K562 (cell line): ENCODE results near the gene MARCHF7. TPM values are rescaled to one million over a fixed set of nuclear protein-coding genes. Genes with fewer than 3 reads are reported as not detected.
A peak's percentile ranks its signal among the peaks of the same experiment; 100 is the strongest.

Source experiments
- CHD7 ChIP-seq: fragments of 200-600 bp; sonication (generic); IDR thresholded peaks from one replicate; pipeline ENCODE4 v1.6.1; 2012; ENCODE audit warnings: mild to moderate bottlenecking, low read depth, low read length, inconsistent platforms
- HEY1 ChIP-seq: fragments of 250-450 bp; sonication (Bioruptor Pico); IDR thresholded peaks from 2 replicates; pipeline ENCODE4 v1.5.0; 2020; ENCODE audit warnings: mild to moderate bottlenecking, moderate library complexity, borderline replicate concordance
- MXI1 ChIP-seq: IDR thresholded peaks from 2 replicates; pipeline ENCODE4 v1.6.1; 2011; ENCODE audit warnings: low read depth, mild to moderate bottlenecking, improper control_type of control experiment, low read length
- POLR2AphosphoS5 ChIP-seq: IDR thresholded peaks from 2 replicates; pipeline ENCODE4 v1.6.1; 2011; ENCODE audit warnings: mild to moderate bottlenecking, low read depth, low read length, moderate library complexity; ENCODE audit not compliant: control insufficient read depth, insufficient read depth
- RAD51 ChIP-seq: fragments of 450-650 bp; IDR thresholded peaks from 2 replicates; pipeline ENCODE4 v1.7.1; 2016; ENCODE audit warnings: low read depth, mild to moderate bottlenecking, borderline replicate concordance
- SIX5 ChIP-seq, 2 experiments: IDR thresholded peaks; 2 replicates each; pipeline ENCODE4 v1.6.1; 2011; ENCODE audit warnings: low read length in 2 of 2, borderline replicate concordance in 1 of 2, low read depth in 1 of 2, mild to moderate bottlenecking in 1 of 2, moderate library complexity in 1 of 2; ENCODE audit not compliant: insufficient read depth in 1 of 2
- SNAPC5 ChIP-seq: fragments of 250-450 bp; sonication (Bioruptor Pico); IDR thresholded peaks from 2 replicates; pipeline ENCODE4 v1.8.0; 2021; ENCODE audit warnings: moderate library complexity, mild to moderate bottlenecking, inconsistent platforms
- ZNF311 ChIP-seq: fragments of 250-450 bp; sonication (Bioruptor Pico); IDR thresholded peaks from 2 replicates; pipeline ENCODE4 v1.4.0; 2020; ENCODE audit warnings: mild to moderate bottlenecking, moderate library complexity
- polyA plus RNA-seq, 8 experiments: library from polyadenylated mRNA; depleted of rRNA in 4 of 8; stranded (reverse) in 5 of 8; unstranded in 3 of 8; fragments of >200 nt; fragmentation: Nextera tagmentation in 2 of 8; fragmentation: Illumina TruSeq in 1 of 8; extraction: Ambion mirVana in 2 of 8; extraction: Trizol in 1 of 8; gene quantifications; 2 replicates each; pipeline versions ENCODE4 v1.2.1 to v1.2.3, GENCODE V29; 2011 to 2014; ENCODE audit warnings: inconsistent platforms in 1 of 8, missing spikeins in 1 of 8
- total RNA-seq, 7 experiments: library from RNA; depleted of rRNA in 6 of 7; stranded (reverse); fragments of >200 nt in 6 of 7; fragmentation: Illumina TruSeq in 2 of 7; extraction: Trizol in 2 of 7; gene quantifications; 2 replicates each; pipeline versions ENCODE4 v1.2.1 to v1.2.3, GENCODE V29; 2011 to 2021; ENCODE audit warnings: low replicate concordance in 1 of 7
- TF ChIP-seq, protein P1 (sequence below): fragments of 200-800 bp; sonication (Bioruptor generic); IDR thresholded peaks from 2 replicates; pipeline ENCODE4 v1.6.1; 2017; ENCODE audit warnings: missing genetic modification characterization, missing compliant biosample characterization

The MARCHF7 gene
- total and polyA plus RNA-seq, 9 of the 15 experiments (the other 6 are each of a cell fraction or from before 2014, with no cell fraction given), result 58.2 to 137 (median 86.7) TPM

DNA sequence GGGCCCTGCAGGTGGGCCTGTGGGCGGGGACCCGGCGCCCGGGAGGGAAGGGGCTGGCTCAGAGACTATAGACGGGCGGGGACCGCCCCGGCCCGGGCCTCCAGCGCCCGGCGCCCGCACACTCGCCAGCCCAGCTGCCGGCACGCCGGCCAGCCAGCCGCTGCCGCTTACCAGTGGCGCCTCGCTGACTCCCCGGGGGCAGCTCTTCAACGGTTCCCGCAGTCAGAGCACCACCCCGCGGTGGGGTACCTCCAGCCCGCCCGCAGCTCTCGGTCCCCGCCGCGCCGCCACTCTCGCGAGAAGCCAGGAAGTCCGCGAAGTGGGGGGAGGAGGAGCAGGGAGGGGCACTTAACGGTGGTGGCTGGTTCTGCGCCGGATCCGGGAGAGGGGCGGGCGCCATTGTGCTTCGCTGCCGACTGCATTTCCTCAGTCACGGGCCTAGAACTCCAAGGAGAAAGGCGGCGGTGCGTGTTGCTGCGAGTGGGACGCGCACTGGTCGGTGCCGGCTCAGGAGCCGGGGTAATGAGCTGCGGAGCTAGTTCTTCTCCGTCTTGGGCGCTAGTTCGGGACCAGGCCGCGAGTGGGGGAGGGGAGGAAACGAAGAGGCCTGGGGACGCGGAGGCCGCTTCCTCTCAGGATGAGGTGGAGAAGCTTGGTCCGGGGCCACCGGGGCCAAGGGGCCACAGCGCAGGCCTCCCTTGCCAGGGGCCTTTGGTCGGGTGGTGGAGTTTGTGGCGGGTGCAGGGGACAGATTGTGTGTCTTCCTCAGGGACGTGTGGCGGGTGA lies at the start of gene MARCHF7 (continued):
- TF ChIP-seq CHD7 (no peak), HEY1 (peak; percentile 49; the same call in 1 of the 2 replicates), ZNF311 (CRISPR knock-in tag) (peak; percentile 33; the same call in 1 of the 2 replicates), RAD51 (no peak), SNAPC5 (CRISPR knock-in tag) (no peak), SIX5 (IDR thresholded peaks at IDR 0.05; ENCODE audit: borderline replicate concordance in 1 of 2, insufficient read depth in 1 of 2, low read depth in 1 of 2, low read length in 2 of 2) (no peak), POLR2AphosphoS5 (peak; percentile 94), MXI1 (peak; percentile 91)
- TF ChIP-seq, protein P1, sequence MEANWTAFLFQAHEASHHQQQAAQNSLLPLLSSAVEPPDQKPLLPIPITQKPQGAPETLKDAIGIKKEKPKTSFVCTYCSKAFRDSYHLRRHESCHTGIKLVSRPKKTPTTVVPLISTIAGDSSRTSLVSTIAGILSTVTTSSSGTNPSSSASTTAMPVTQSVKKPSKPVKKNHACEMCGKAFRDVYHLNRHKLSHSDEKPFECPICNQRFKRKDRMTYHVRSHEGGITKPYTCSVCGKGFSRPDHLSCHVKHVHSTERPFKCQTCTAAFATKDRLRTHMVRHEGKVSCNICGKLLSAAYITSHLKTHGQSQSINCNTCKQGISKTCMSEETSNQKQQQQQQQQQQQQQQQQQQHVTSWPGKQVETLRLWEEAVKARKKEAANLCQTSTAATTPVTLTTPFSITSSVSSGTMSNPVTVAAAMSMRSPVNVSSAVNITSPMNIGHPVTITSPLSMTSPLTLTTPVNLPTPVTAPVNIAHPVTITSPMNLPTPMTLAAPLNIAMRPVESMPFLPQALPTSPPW (CRISPR knock-in tag), result peak; percentile 99
